GM19043 (cell line): ENCODE measurements around the gene ATAD2B.
A peak's percentile ranks its signal among the peaks of the same experiment; 100 is the strongest.
"Not testable (repeated sequence)": the region's sequence is repeated elsewhere in the genome, so short reads cannot be mapped to it uniquely, and the experiment has no call there.

ENCODE experiments used
- ATAC-seq: cut with Tn5 transposase; IDR thresholded peaks from one replicate; pipeline ENCODE4 v1.9.1; 2021; ENCODE audit warnings: low read depth; ENCODE audit not compliant: unreplicated experiment

The ATAD2B gene

DNA sequence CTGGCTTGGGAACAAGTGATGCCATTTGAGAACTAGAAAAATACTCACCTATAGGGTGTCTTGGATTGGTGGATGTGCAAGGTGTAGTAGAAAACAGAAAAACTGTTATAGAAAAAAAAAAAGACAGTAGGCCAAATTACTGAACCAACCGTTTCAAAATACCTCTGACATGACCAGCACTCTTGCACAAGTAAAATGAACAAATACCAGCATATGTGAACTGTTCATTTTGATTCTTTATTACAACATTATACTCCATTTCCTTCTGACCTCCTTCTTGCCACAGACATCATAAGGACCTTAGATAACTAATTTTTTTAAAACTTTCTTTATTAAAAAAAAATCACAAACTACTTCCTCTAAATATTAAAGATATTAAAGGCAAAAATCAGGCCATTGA, 125.5 kb downstream of the ATAD2B start:
- ATAC-seq, result no peak

- ATAC-seq, result no peak
Observed at GRCh38 chr2:23794234-23794633, 132.7 kb downstream of the ATAD2B start.

DNA sequence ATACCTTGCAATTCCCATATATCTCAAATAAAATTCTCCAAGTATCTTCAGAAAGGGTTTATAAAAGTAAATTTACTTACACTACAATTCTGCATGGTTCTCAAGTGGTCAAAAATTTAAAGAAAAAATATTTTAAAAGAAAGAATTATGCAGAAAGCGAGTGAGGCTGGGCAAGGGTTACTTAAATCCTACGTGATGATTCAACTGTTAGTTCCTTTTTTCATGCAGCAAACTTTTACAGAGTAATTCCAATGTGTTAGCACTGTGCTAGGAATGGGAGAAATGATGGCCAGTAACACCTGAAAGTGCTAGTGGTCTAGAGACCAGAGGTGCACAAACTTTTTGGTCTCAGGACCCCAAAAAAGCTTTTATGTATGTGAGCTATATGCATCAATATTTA, 133.4 kb downstream of the ATAD2B start:
- no peak for ATAC-seq

DNA sequence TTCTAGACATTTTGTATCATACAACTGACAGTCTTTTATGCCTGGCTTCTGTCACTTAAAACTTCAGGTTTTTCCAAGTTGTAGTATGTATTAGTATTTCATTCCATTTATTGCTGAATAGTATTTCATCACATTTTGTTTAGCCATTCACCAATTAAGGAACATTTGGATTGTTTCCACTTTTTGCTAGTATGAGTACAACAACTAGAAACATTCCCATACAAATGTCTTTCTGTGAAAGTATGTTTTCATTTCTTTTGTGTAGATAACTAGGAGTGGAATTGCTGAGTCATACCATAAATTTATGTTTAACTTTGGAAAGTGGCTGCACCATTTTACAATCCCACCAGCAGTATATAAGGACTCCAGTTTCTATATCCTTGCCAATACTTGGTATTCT, 135.9 kb downstream of the ATAD2B start:
- ATAC-seq, result no peak

GRCh38 chr2:23789012-23789411, 137.9 kb downstream of the ATAD2B start:
- ATAC-seq, result no peak

DNA sequence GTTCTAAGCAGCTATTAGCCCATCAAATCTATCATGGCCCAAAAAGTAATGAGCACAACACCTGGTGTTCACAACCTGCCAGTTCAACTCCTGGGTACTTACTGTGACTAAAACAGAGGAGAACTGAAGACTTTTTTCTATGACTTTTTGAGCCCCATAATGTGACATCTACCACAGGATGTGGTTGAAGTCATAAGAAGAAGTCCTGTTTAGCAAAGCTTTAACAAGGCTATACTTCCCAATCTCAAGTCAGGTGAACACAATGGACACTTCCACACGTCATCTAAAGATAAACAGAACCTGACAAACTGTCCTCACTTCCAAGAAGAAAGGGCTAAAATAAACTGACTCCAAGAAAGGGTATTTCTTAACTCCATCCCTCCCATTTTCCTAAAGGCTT, 138.8 kb downstream of the ATAD2B start:
- ATAC-seq, result peak; percentile 84

- no peak for ATAC-seq
Observed at GRCh38 chr2:23784971-23785370, 142.0 kb downstream of the ATAD2B start.

GRCh38 chr2:23782646-23783045, 144.3 kb downstream of the ATAD2B start:
- ATAC-seq, result no peak

GRCh38 chr2:23782126-23782525, 144.8 kb downstream of the ATAD2B start:
- ATAC-seq, result no peak

- not testable (repeated sequence) for ATAC-seq
Observed at GRCh38 chr2:23780465-23780864, 146.5 kb downstream of the ATAD2B start.

DNA sequence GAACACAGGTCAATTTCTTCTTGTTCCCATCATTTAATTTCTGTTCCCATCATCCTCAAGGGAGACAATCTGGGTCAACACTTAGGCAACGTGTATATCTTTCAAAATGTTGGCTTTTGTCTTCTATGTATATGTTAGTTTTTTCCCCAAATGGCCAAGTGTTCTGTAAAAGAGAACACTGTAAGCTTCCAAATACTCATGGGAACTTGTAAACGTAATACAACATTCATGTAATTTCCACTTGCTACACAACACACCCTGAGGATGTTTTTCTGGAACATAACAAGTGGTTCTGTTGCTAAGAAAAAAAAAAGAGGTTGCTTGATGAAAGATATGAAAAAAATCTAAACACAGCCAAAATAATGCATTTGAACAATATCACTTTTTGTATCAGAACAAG, 149.1 kb downstream of the ATAD2B start:
- ATAC-seq, result no peak

GRCh38 chr2:23776021-23776420, 150.9 kb downstream of the ATAD2B start:
- no peak for ATAC-seq

DNA sequence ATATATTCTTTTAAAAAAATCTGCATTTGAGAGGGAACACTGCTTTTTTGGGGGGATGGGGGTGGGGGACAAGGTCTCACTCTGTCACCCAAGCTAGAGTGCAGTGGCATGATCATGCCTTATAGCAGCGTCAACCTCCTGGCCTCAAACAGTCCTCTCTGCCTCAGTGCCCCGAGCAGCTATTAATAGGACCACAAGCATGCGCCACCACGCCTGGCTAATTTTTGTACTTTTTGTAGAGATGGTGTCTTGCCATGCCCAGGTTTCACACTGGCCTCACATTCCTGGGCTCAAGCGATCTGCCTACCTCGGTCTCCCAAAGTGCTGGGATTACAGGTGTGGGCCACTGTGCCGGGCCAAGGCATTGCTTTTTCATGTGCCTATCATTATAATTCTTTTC, 154.2 kb downstream of the ATAD2B start:
- no peak for ATAC-seq

DNA sequence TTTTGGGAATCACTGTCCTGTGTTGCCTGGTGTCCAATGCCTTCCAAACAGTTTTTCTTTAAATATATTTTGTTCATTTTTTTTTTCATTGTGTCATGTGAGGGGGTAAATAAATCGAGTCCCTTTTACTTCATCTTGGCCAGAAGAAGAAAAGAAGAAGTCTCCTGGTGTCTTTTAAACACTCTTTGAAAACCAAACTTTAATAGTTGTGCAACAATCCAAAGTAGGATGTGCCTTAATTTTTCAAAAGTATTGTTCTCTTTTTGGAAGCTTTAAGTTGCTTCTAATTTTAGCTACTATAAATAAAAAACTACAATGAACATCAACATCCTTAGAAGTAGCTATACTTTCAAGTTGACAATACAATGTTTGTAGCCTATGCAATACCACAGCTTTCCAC, 154.9 kb downstream of the ATAD2B start:
- no peak for ATAC-seq

DNA sequence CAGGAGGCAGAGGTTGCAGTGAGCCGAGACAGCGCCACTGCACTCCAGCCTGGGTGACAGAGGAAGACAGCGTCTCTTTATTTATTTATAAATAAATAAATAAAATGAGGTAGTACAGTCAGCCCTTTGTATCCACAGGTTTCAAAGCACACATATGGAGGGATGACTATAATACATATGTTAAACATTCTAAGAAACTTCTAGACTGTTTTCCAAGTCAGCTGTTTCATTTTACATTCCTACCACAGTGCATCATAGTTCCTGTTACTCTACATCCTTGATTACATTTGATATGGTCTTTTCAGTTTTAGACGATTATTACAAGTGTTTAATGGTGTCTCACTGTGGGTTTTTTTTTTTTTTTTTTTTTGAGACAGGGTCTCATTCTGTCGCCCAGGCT, 157.6 kb downstream of the ATAD2B start:
- ATAC-seq, result no peak

DNA sequence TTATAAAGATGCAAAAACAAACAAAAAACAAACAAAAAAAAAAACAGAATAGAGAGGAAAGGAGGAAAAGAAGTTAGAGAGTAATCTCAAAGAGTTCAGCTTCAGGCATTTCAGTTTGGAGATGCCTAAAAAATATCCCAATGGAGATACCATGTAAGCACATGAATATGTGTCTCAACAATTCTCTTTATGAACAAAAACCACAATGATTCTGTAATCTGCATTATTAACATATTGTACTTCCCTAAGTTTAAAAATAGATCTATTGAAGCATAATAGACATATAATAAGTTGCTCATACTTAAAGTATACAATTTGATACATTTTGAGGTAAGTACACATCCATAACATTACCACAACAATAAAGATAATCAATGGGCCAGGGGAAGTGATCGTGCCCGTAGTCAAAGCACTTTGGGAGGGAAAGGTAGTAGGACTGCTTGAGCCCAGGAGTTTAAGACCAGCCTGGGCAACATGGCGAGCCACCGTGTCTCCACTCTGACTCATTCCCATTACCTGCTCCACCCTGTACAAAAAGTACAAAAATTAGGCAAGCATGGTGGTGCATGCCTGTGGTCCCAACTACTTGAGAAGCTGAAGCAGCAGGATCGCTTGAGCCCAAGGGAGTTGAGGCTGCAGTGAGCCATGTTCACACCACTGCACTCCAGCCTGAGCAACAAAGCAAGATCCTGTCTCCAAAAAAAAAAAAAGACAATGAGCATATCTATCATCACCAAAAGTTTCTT, 158.9 kb downstream of the ATAD2B start:
- ATAC-seq, result no peak

GRCh38 chr2:23762141-23762540, 164.8 kb downstream of the ATAD2B start:
- no peak for ATAC-seq

DNA sequence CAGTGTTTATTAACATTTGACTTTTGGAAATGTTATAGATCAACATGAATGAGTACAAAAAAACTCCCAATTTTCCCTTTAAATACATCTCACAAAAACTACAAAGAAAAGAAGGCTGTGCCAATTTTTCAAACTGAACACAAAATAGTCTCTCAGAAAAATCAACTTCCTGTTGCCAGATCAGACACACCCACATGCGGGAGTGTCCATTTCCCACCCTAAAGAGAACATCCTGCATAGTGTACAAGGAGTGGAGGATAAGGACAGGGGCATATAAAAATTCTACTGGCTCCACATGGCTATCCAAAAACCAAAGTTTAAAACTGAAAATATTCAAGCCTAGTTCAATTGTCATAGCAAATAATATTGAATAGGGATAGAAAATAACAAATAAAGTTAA, 165.3 kb downstream of the ATAD2B start:
- ATAC-seq, result no peak

DNA sequence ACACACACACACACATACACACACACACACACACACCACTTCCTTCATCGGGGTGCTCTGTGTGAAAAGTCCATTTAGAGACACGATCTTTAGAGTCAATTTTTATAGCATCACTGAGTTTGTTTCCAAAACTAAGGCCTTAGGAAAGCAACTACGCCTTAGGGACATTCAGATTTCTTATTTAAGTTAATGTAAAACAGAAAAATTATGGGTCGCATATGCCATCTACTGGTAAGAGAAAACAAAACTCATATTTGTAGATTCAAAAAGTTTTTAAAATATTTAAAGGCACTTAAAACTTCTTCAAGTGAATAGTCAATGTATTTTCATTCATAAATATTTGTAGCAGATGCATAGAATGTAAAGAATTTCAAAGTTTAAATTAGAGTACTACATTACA, 166.2 kb downstream of the ATAD2B start:
- ATAC-seq, result no peak

DNA sequence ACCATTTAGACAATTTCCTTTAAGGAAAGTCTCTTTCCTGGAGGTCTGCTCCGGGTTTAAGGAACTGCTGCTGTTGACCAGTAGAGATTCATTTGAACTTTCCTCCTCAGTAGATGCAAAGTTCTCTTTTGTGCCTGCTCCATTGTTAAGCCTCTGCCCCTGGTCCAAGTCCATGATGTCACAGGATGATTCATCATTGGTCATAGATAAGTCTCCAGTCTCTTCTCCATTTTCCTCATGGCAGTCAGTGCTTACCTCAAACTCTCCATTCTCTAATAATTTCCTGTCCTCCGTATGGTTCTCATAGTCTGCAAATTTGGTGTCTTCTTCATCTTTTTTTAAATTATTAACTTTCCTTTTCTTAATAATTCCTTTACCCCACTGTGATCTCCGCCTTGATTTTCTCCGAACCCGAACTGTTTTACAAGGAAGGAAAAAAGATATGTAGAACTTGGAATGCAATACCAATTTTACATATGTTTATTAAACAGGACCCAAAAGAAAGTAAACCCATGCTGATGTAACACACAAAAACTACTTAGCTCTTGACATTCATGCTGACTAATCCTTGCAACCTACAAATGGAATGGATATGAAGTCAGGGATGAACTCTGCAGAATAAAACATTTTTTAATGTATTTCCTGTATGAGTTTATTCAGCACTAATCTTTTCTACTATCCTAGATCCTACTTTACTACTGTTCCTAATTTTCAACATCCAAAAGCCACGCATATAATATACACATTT, 169.1 kb downstream of the ATAD2B start:
- ATAC-seq, result no peak

DNA sequence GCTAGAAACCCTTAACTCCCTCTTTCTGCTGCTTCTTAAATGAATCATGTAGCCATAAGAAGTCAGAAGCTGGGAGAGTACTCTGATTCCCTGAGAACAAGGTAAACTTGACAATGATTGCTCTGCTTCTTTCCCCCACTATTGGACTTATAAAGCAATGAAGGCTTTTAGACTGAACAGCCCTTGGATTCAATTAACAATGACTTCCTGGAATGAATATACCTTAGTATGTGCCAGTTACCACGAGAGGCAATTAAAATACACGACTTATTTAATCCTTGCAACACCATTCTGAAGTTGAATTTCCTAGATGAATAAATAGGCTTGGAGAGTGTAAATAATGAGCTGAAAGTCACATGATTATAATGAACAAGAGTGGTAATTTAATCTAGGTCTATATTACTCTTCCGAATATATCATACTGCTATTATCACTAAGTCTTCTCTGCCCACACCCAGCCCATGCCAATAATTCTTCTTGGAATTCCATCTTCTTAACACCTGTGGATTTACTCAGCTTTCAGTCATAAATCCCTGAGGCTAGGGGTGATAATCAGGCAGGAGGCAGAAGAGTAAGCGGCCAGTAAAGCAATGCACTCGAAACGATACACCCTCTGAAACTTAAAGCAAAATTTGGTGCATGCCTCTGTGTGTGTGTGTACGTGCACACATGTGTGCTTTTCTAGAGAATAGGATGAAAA, 170.2 kb downstream of the ATAD2B start:
- no peak for ATAC-seq

GRCh38 chr2:23754970-23755369, 172.0 kb downstream of the ATAD2B start:
- no peak for ATAC-seq
